ENCODE results near the gene DLX5.

- TF ChIP-seq POLR2AphosphoS5 (IDR thresholded peaks at IDR 0.05) = no peak
- no peak for TF ChIP-seq CTCF (IDR thresholded peaks at IDR 0.05)
These were observed 5.7 kb downstream of the DLX5 start for GRCh38 chr7:97018791-97019531.
